CD4-positive, alpha-beta T cell (primary cell): ENCODE data around the gene SH3GL2. TPM values are rescaled to one million over a fixed set of nuclear protein-coding genes. Genes with fewer than 3 reads are reported as not detected.

Source experiments
- ATAC-seq: fragments of 200-7000 bp; cut with Tn5 transposase; one replicate; pipeline ENCODE4 v1.10.0; 2022; ENCODE audit warnings: mild to moderate bottlenecking; ENCODE audit not compliant: poor library complexity
- CTCF ChIA-PET: fragments of 350-600 bp; sonication (Branson Sonifier 250); formaldehyde crosslinking; loops from one replicate; lab custom pipeline; 2021; ENCODE audit warnings: antibody characterized with exemption, inconsistent platforms; lab: Charles Lee
- POLR2A ChIA-PET: fragments of 350-600 bp; sonication (Branson Sonifier 250); formaldehyde crosslinking; loops from one replicate; lab custom pipeline; 2021; ENCODE audit warnings: antibody characterized with exemption, inconsistent platforms; lab: Charles Lee
- DNase-seq, 14 experiments: peaks; one replicate each; pipeline ENCODE4 v3.0.0-alpha.2; 2013 to 2020; ENCODE audit warnings: mixed read lengths in 2 of 14
- H3K27ac ChIP-seq, 2 donors: one replicate each; pipeline versions ENCODE4 v1.5.1 to v1.7.0; 2013; ENCODE audit warnings: low read length in 2 of 2, low read depth in 1 of 2, mild to moderate bottlenecking in 1 of 2
- H3K27me3 ChIP-seq, 2 experiments: 1 replicate in 1 of 2; 2 replicates in 1 of 2; pipeline versions ENCODE4 v1.6.1 to v1.7.0; 2013; ENCODE audit warnings: low read length in 2 of 2, control low read depth in 1 of 2, mild to moderate bottlenecking in 1 of 2, moderate library complexity in 1 of 2; ENCODE audit not compliant: insufficient read depth in 2 of 2, control insufficient read depth in 1 of 2
- H3K36me3 ChIP-seq: one replicate; pipeline ENCODE4 v1.6.1; 2013; ENCODE audit warnings: low read length, control low read depth; ENCODE audit not compliant: insufficient read depth
- H3K4me1 ChIP-seq: one replicate; pipeline ENCODE4 v1.6.1; 2013; ENCODE audit warnings: low read length, control low read depth; ENCODE audit not compliant: insufficient read depth
- H3K4me3 ChIP-seq: one replicate; pipeline ENCODE4 v1.5.1; 2013; ENCODE audit warnings: mild to moderate bottlenecking, low read length, moderate library complexity
- H3K9me3 ChIP-seq, 2 experiments: 1 replicate in 1 of 2; 2 replicates in 1 of 2; pipeline versions ENCODE4 v1.6.1 to v1.7.0; 2013; ENCODE audit warnings: low read length in 2 of 2, mild to moderate bottlenecking in 2 of 2, control low read depth in 1 of 2, moderate library complexity in 1 of 2; ENCODE audit not compliant: control insufficient read depth in 1 of 2, insufficient read depth in 1 of 2
- H3K27ac Mint-ChIP-seq: one replicate; pipeline ENCODE4 v1.8.0; 2020; ENCODE audit warnings: mixed read lengths
- H3K27me3 Mint-ChIP-seq: one replicate; pipeline ENCODE4 v1.8.0; 2021; ENCODE audit warnings: mixed read lengths
- H3K36me3 Mint-ChIP-seq: one replicate; pipeline ENCODE4 v1.8.0; 2021; ENCODE audit warnings: low read depth, mixed read lengths
- H3K4me1 Mint-ChIP-seq: one replicate; pipeline ENCODE4 v1.8.0; 2021; ENCODE audit warnings: low read depth, mixed read lengths
- H3K4me3 Mint-ChIP-seq: one replicate; pipeline ENCODE4 v1.8.0; 2020; ENCODE audit warnings: mild to moderate bottlenecking, mixed read lengths
- H3K9me3 Mint-ChIP-seq: one replicate; pipeline ENCODE4 v1.8.0; 2020; ENCODE audit warnings: mixed read lengths
- CTCF ChIP-seq: fragments of 200-600 bp; IDR thresholded peaks from one replicate; pipeline ENCODE4 v1.8.0; 2022; ENCODE audit warnings: antibody characterized with exemption, mild to moderate bottlenecking
- intact Hi-C, 2 experiments: fragments of 100-400 bp; cut with DNase I in 1 of 2; cut with micrococcal nuclease in 1 of 2; formaldehyde crosslinking; loops; one replicate each; pipeline versions ENCODE4 v1.15.1 to v1.9.0; 2023 to 2025; cut with DNase I, micrococcal nuclease
- total RNA-seq, 174 experiments: library from RNA in 2 of 174; stranded (reverse) in 2 of 174; gene quantifications; one replicate each; pipeline ENCODE4 v1.2.3 and lab custom pipeline; 2021 to 2026

The SH3GL2 gene
- total RNA-seq, 2 experiments from 2014 or later, result not detected

GRCh38 chr9:17651725-17652124, 72.9 kb downstream of the SH3GL2 start:
- no peak for TF ChIP-seq CTCF
- CTCF ChIA-PET, result no interaction called here
- no peaks in the 10 kb centered on the region for H3K9me3 Mint-ChIP-seq
- H3K4me1 Mint-ChIP-seq, result no peaks in the 10 kb centered on the region
- H3K4me3 Mint-ChIP-seq, result no peak overlapping the region
- DNase-seq (no peak), ATAC-seq (no peak)
- H3K4me1 ChIP-seq, result no peaks in the 10 kb centered on the region
- no peaks in the 10 kb centered on the region for H3K27me3 Mint-ChIP-seq
- no peaks in the 10 kb centered on the region for H3K36me3 Mint-ChIP-seq
- intact Hi-C loops, result no loop called here
- H3K9me3 ChIP-seq, result peaks cover 0 to 2% of the 10 kb centered on the region in 2 experiments
- H3K27me3 ChIP-seq, result no peaks in the 10 kb centered on the region
- H3K27ac Mint-ChIP-seq, result no peak overlapping the region
- no peaks in the 10 kb centered on the region for H3K36me3 ChIP-seq
- POLR2A ChIA-PET, result no interaction called here
- H3K27ac ChIP-seq, result no peak overlapping the region
- H3K4me3 ChIP-seq, result no peak overlapping the region

GRCh38 chr9:17653947-17654465, 75.1 kb downstream of the SH3GL2 start:
- Mint-ChIP-seq H3K36me3 (no peaks in the 10 kb centered on the region), H3K4me1 (no peaks in the 10 kb centered on the region), H3K4me3 (no peak overlapping the region), H3K27ac (no peak overlapping the region), H3K9me3 (no peaks in the 10 kb centered on the region), H3K27me3 (no peaks in the 10 kb centered on the region)
- no peaks in the 10 kb centered on the region for H3K36me3 ChIP-seq
- no peak overlapping the region for H3K4me3 ChIP-seq
- no peaks in the 10 kb centered on the region for H3K27me3 ChIP-seq
- H3K4me1 ChIP-seq, result no peaks in the 10 kb centered on the region
- DNase-seq (no peak), ATAC-seq (no peak)
- intact Hi-C loops, result no loop called here
- H3K27ac ChIP-seq, result no peak overlapping the region
- TF ChIP-seq CTCF, result no peak
- CTCF ChIA-PET, result no interaction called here
- POLR2A ChIA-PET, result no interaction called here
- no peaks in the 10 kb centered on the region for H3K9me3 ChIP-seq

- H3K27me3 Mint-ChIP-seq, result no peaks in the 10 kb centered on the region
- ChIA-PET POLR2A (no interaction called here), CTCF (no interaction called here)
- Histone ChIP-seq H3K36me3 (no peaks in the 10 kb centered on the region), H3K4me3 (no peak overlapping the region), H3K27me3 (no peaks in the 10 kb centered on the region), H3K27ac (no peak overlapping the region), H3K9me3 (no peaks in the 10 kb centered on the region), H3K4me1 (no peaks in the 10 kb centered on the region)
- intact Hi-C loops, result no loop called here
- ATAC-seq (no peak), DNase-seq (no peak)
- no peak overlapping the region for H3K27ac Mint-ChIP-seq
- no peaks in the 10 kb centered on the region for H3K4me1 Mint-ChIP-seq
- TF ChIP-seq CTCF, result no peak
- H3K9me3 Mint-ChIP-seq, result no peaks in the 10 kb centered on the region
- no peak overlapping the region for H3K4me3 Mint-ChIP-seq
- H3K36me3 Mint-ChIP-seq, result no peaks in the 10 kb centered on the region
Measured at GRCh38 chr9:17656889-17657288, 78.0 kb downstream of the SH3GL2 start.
